Suprapubic skin (tissue), 4 donors: ENCODE measurements around the gene HNRNPA2B1.

Experiments used
- POLR2A ChIP-seq, 2 donors: fragments of 450-650 bp; IDR thresholded peaks; one replicate each; pipeline ENCODE4 v1.6.1; 2017; ENCODE audit warnings: antibody characterized with exemption in 2 of 2, mild to moderate bottlenecking in 2 of 2, moderate library complexity in 2 of 2
- POLR2AphosphoS5 ChIP-seq, 3 donors: sonication (generic); formaldehyde crosslinking; IDR thresholded peaks; one replicate each; pipeline ENCODE4 v1.6.1; 2017; ENCODE audit warnings: antibody characterized with exemption in 3 of 3
- TF ChIP-seq, protein P1 (sequence below), 2 donors: fragments of 200-600 bp in 1 of 2; fragments of 450-650 bp in 1 of 2; sonication (generic) in 1 of 2; IDR thresholded peaks; one replicate each; pipeline ENCODE4 v1.5.1; 2016 to 2019; ENCODE audit warnings: antibody characterized with exemption in 2 of 2, mild to moderate bottlenecking in 1 of 2, moderate library complexity in 1 of 2

DNA sequence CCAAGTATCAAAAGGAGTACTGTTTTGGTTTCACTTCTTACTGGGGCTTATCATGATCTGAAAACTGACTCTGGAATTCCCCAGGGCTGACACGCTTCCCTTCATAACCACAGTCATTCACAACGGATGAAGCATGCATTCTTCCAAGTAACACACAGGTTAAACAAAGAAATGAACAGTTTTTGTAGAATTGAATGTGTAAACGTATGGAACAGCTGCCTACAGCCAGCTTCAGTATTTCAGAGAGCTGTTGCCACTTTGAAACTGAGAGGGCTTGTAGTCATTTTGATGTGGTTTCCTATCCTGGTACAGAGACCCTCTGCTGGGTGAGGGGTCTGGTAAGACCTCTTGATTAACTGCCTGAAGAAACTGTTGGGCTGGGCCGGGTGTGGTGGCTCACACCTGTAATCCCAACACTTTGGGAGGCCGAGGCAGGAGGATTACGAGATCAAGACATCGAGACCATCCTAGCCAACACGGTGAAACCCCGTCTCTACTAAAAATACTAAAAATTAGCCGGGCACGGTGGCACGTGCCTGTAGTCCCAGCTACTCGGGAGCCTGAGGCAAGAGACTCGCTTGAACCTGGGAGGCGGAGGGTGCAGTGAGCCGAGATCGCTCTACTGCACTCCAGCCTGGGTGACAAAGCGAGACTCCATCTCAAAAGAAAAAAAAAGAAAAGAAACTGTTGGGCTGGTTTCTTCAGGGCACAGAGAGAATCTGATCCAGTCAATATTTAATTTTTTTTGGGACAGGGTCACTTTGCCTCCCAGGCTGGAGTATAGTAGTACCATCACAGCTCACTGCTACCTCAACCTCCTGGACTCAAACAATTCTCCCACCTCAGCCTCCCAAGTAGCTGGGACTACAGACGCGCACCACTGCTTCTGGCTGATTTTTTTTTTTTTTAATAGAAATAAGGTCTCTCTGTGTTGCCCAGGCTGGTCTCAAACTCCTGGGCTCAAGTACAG is 43.8 kb downstream of the HNRNPA2B1 start:
- TF ChIP-seq, protein P1, sequence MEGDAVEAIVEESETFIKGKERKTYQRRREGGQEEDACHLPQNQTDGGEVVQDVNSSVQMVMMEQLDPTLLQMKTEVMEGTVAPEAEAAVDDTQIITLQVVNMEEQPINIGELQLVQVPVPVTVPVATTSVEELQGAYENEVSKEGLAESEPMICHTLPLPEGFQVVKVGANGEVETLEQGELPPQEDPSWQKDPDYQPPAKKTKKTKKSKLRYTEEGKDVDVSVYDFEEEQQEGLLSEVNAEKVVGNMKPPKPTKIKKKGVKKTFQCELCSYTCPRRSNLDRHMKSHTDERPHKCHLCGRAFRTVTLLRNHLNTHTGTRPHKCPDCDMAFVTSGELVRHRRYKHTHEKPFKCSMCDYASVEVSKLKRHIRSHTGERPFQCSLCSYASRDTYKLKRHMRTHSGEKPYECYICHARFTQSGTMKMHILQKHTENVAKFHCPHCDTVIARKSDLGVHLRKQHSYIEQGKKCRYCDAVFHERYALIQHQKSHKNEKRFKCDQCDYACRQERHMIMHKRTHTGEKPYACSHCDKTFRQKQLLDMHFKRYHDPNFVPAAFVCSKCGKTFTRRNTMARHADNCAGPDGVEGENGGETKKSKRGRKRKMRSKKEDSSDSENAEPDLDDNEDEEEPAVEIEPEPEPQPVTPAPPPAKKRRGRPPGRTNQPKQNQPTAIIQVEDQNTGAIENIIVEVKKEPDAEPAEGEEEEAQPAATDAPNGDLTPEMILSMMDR (IDR thresholded peaks at IDR 0.05) = no peak
- TF ChIP-seq POLR2A (IDR thresholded peaks at IDR 0.05) (no peak), POLR2AphosphoS5 (IDR thresholded peaks at IDR 0.05) (no peak)
